GM18861 (cell line): ENCODE results near the gene NUDT12.

Experiments
- ATAC-seq: cut with Tn5 transposase; IDR thresholded peaks from one replicate; pipeline ENCODE4 v1.9.1; 2021; ENCODE audit not compliant: unreplicated experiment

NUDT12 gene

DNA sequence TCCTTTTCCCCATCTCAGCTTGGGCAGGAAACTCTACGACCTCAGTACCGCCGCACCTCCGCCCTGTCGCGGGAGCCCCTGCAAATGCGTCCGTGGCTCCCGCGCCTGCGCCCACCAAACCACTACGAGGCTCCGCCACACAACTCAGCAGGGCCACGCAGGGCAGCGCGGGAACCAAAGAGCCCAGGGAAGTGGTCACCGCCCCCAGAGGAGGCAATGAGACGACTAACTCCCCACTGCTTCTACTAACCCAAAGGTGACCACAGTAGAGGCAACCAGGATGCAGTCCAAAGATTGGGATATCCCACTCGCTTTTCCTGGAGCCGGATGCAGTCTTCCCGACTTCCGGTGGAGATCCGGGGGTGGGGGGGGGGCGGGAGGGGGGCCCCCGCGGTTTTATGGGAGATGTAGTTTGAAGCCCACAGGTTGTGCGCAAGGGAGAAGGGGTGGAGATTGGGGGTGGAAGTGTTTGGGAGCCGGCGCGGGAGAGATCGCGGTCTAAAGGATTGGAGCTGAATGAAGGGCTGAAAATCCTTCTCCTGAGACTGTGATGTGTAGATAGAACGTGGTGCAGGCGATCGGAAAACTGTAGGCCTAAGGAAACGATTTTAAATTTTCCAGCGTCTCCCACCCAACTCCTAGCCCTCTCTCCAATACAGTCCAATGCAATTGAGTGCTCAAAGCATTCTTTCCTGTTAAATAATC lies at the start of gene NUDT12:
Gene NUDT12 (minus strand): TSS at position 337 of the 705 bp plus-strand sequence. CDS start 2,541 bp downstream, outside the sequence.
- peak; percentile 81 for ATAC-seq

DNA sequence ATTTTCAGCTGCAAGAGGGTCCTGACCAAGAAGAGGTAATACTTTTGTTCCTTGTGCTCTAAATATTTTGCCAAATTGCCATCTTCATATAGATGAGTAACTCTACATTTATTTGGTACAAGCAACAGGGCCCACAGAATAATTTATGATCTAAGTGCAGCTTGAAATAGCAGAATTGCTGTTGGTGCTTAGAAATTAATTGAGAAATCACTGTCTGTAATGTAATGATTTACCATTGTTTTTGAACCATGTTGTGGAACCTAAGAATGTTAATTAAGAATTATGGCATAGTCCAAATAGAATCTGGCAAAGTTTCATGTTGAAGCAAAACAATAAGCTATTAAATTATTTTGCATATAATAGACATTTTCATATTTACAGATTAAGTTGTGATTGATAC lies 44.8 kb upstream of the NUDT12 start:
- no peak for ATAC-seq

GRCh38 chr5:103605277-103605676 lies 42.7 kb upstream of the NUDT12 start:
- no peak for ATAC-seq

GRCh38 chr5:103602438-103602837 lies 39.8 kb upstream of the NUDT12 start:
- ATAC-seq = no peak

DNA sequence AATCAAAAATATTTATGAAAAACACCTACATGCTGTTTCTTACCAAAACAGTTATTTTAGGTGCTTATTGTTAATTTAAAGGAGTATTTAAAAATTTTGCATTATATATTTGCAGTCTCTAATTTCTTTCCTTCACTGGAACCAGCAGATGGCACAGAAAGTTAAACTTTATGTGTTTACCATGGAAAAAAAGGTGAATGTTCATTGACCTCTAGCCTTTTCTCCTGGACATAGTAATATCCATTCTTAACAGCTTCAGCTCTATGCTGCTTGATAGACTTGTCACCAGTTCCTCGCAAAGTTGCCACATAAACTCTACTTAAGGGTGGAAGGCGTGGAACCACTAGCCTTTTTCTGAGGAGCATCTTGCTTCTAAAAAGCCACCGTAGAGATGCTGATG lies 38.7 kb upstream of the NUDT12 start:
- ATAC-seq = no peak

GRCh38 chr5:103600086-103600485 lies 37.5 kb upstream of the NUDT12 start:
- no peak for ATAC-seq

DNA sequence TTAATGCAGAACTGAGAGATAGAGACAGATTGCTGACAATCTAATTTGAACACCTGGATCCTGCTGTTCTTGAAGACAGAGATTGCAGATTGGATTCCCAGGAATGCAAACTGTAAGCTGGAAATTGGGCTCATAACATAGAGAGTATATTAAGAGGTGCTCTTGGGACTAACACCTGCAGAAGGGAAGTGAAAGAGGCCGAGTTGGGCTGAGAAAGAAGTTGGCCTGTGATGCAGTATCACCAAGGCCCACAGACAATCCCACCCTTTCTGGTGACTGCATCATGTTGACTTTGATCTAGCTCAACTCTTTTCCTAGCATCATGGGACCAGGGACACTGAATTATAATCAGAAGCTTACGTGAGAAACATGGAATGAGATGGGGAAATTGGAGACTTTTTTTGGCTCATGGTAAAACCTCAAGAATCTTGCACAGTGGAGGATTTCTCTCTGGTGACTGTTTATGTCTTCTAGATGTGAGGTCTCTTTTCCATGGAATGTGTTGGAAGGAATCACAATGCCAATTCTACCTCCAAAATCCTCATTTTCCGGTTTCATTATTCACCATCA lies 36.5 kb upstream of the NUDT12 start:
- ATAC-seq = no peak

DNA sequence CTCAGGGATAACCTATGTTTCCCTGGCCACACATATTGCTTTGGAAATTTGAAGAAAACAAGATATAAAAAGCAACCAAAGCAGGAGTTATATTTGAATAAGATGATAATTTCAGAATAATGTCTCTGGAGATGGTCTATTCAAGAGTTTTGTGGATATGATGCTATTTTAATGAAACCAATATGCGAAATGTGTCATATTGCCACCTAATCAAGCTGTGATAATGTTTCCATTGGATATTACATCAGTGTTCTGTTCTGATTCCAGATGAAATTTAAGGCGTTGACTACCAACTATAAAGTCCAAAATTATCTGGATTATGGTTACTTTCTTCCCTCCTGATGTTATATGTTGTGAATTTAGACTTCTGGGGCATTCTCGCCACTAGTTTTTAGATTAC lies 27.6 kb upstream of the NUDT12 start:
- no peak for ATAC-seq

- ATAC-seq = no peak
These were observed 27.2 kb upstream of the NUDT12 start for GRCh38 chr5:103589776-103590175.

DNA sequence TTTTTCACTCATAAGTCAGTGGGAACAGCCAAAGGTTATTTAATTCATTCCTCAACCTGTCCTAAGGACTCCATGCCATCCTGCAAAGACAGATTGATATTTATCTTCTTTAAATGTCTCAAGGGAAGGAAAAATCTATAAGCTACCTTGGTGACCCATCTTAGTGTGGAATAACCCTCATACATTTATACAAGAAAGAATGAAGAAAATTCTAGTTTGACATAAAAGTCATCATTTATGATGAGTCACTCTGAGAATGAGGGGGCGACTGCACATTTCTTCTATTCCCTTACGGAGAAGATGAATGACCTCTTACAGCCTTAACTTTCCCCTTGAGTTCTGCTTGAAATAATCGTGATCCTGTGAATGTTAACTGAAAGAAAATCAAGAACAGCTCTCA lies 26.8 kb upstream of the NUDT12 start:
- no peak for ATAC-seq

DNA sequence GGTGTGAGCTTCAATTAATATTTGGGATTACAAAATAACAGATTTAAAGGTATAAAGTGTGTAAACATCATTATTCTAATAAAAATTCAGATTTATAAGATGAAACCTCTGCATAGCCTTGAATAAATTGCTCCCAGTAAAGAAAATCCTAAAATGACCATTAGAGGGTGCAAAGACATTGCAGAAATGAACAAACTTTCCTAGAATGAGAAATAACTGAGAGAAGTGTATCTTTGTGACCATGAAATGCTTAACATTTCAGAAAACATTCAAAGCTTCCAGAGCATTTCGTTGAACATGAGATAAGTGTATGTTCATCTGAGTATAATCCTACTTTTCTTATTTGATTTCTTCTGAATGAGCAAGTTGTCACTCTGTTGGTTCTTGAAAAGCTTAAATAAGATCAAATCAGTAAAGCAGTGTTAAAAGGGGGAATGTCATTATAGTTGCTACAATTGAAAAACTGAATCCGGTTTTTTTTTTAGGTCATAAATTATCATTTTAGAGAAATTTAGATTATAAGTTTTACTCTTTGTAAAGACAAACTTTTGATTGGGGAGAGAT lies 24.7 kb upstream of the NUDT12 start:
- no peak for ATAC-seq

GRCh38 chr5:103582364-103582763 lies 19.8 kb upstream of the NUDT12 start:
- no peak for ATAC-seq

- ATAC-seq = no peak
These were observed 10.8 kb upstream of the NUDT12 start for GRCh38 chr5:103573411-103573810.

DNA sequence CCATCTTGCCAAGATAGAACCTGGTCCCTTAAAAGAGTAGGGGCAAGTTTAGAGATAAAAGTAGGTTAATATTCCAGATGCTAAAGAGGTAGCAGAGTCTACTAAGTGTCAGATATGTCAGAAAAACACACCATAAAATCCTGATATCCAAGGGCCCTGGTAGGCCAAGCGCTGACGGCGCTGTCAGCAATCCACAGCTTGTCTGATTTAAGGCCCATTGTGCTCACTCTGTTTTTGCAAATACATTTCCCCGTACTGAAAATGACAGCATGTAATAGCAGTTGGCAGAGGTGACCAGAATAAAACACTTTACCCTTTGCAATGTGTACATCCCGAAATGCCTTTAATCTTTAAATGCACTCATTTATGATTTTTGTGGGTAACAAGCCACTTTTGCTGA lies 9.9 kb upstream of the NUDT12 start:
- ATAC-seq = no peak

GRCh38 chr5:103571730-103572129 lies 9.1 kb upstream of the NUDT12 start:
- ATAC-seq = no peak

DNA sequence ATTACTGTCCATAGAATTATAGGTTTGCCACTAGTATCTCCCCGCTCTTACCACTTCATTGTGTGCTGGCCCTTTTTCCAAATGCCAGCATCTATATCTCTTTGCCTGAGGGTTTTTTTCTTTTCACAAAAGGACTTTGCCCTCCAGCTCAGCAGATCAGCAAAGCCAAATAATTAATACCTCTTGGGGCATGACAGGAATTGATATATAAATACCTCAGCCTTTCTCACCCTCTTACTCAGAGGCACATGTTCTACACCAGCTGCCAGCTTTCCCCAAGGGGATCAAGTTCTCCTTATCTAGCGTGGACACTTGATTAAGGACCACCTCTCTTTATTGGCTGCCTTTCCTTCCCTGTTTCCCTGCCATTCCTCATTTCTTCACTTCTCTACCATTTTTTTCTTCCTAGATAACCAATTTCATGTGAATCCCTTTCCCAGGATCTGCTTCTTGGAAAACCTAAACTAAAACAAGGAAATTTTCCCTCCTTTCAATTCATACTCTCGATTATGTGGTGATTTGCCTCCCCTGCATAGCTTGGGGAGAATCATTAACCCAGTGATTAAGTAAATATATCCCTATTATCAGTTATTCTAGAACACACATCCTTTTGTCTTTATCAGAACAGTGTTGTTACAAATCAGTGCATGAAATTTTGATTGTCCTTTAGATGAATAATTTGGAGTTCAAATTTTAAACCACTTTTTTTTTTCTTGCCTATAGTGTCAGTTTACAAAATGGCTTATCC lies 6.9 kb upstream of the NUDT12 start:
- ATAC-seq = no peak

DNA sequence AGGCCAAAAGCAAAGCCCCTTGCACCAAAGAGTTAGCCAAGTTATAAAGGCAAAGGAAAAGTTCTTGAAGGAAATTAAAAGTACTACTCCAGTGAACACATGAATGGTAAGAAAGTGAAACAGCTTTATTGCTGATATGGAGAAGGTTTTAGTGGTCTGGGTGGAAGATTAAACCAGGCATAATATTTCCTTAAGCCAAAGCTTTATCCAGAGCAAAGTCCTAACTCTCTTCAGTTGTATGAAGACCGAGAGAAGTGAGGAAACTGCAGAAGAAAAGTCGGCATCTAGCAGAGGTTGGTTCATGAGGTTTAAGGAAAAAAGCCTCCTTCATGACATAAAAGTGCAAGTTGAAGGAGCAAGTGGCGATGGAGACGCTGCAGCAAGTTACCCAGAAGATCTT lies 3.1 kb upstream of the NUDT12 start:
- no peak for ATAC-seq

DNA sequence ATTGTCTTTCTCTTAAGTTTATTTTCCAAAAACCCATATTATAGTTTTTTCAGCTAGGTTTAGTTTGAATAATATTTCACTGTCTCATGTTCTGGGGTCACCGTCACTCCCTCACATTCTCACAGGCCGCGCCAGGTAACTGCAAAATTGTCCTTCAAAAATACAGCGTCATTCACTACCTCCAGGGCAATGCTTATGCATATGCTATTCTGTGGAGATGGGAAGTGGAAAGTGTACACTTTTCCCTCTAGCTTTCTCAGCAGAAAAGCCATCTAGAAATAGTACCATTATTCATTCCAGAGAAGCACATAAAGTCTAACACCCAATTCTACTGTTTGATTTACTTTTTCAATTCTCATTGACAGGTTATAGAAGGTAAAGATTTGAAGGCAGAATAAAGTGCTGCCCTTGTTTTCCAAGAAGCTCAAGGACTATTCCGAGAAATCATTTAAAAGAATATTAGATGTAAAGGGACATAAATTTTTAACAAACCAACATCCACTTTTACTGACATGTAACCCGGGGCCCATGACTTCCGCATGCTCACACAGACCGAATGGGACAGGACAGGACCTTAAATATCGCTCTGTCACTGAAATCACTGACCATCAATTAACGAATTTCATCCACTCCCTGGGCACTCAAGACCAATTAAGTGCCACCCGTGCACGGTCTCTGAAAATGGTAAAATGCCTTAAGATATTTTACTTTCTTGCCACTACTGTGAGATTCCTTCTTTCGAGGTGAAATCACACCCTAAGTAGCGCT lies 720 bp downstream of the NUDT12 start:
- ATAC-seq = peak; percentile 32

GRCh38 chr5:103560826-103561225 lies 1.8 kb downstream of the NUDT12 start:
- ATAC-seq = no peak

- ATAC-seq = no peak
These were observed 15.7 kb downstream of the NUDT12 start for GRCh38 chr5:103546858-103547257.

DNA sequence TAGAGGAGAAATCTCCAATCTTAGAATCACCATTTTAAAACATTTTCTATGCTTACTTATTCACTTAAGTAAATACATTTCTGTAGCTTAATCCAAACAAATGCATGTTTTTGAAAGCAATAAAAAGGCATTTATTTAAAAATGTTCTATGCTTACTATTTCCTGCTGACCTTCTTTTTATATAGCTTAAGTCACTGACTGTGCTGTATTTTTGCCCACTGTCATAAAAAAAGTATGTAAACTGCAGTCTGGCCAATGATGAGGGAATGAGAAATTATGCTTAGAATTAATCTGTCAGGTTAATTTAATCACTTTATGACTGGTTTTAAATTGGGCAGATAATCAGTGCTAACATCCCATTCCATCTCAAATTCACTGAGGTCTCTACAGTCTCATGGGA lies 20.1 kb downstream of the NUDT12 start:
- no peak for ATAC-seq
